22Rv1 (cell line): Measurements from ENCODE around the gene DCDC1.

Source experiments
- H3K27ac ChIP-seq: fragments of 450-650 bp; 2 replicates; pipeline ENCODE4 v1.5.1; 2017
- CTCF ChIP-seq: fragments of 450-650 bp; IDR thresholded peaks from 2 replicates; pipeline ENCODE4 v1.5.1; 2017; ENCODE audit warnings: mild to moderate bottlenecking
- ZFX ChIP-seq: fragments of 450-650 bp; IDR thresholded peaks from 2 replicates; pipeline ENCODE4 v1.6.1; 2017; ENCODE audit warnings: antibody characterized with exemption, borderline replicate concordance

DCDC1 gene

GRCh38 chr11:31267720-31268119 is 101.8 kb downstream of the DCDC1 start:
- H3K27ac ChIP-seq = no peak overlapping the region
- TF ChIP-seq ZFX = no peak

DNA sequence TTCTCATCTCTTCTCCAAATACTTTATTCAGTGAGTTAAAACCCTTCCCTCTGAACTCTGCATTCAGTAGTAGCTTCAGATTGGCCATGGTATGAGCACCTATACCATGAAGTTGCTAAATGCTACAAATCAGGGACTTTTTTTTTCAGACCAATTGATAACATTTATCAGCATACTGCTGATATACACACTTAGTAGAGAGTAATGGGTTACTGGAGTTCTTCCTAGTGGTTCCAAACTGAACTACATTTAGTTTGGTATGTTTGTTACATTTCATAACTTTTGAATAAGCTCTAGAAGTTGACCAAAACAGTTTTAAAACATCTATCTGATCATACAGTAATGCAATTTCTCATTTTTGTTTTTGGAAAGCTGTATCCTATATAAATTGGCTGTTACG is 104.7 kb downstream of the DCDC1 start:
- TF ChIP-seq CTCF (no peak), ZFX (no peak)
- H3K27ac ChIP-seq = no peak overlapping the region

GRCh38 chr11:31262761-31263160 is 106.8 kb downstream of the DCDC1 start:
- no peak for TF ChIP-seq ZFX
- no peak for TF ChIP-seq CTCF
- no peak overlapping the region for H3K27ac ChIP-seq

DNA sequence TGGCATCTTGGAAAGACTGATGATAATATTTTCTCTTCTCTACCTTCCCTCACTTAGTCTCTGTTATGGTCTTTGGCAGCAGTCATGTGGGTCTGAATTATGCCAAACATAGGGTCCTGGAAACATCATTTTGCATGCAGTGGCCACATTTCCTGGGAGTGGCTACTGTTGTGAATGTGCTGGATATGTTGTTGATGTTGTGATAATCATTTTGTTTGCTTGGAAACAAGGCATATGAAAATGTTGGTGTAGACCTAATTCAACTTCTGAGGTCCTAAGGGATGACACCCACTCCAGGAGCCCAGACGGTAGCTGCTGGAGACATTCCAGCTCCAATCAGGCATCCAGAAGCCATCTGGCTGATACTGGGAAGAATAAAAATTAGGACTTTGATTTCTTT is 109.7 kb downstream of the DCDC1 start:
- no peak for TF ChIP-seq ZFX
- TF ChIP-seq CTCF = no peak
- no peak overlapping the region for H3K27ac ChIP-seq

- TF ChIP-seq CTCF (no peak), ZFX (no peak)
- no peak overlapping the region for H3K27ac ChIP-seq
Measured at GRCh38 chr11:31254415-31254814, 115.1 kb downstream of the DCDC1 start.

DNA sequence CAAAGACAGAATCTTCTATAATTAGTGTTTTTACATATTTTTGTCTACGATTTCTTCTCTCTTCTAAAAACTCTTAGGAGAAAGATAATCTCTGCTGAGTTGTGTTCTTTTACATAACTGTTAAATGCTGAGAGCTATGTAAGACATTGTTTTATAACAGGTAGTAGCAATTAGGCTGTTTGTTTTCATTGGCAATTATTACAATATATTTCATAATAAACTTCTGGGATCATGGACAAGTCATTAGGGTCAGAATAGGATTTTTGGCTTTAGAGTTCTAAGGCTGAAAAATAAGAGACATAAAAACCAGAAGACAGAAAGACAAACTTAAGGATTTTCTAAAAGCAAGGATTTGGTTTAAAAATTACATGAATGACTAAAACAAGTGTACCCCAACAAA is 120.8 kb downstream of the DCDC1 start:
- no peak overlapping the region for H3K27ac ChIP-seq
- no peak for TF ChIP-seq ZFX
- TF ChIP-seq CTCF = no peak

- TF ChIP-seq CTCF (no peak), ZFX (no peak)
- no peak overlapping the region for H3K27ac ChIP-seq
Measured at GRCh38 chr11:31247321-31247720, 122.2 kb downstream of the DCDC1 start.

- TF ChIP-seq CTCF (no peak), ZFX (no peak)
Measured at GRCh38 chr11:31246451-31247165, 122.9 kb downstream of the DCDC1 start.

More at GRCh38 chr11:31246451-31247165, 122.9 kb downstream of the DCDC1 start:
- peak overlapping the region; percentile 31 for H3K27ac ChIP-seq
